PC-9 (cell line): ENCODE measurements around the gene KCNE4. TPM values are rescaled to one million over a fixed set of nuclear protein-coding genes. Genes with fewer than 3 reads are reported as not detected.

Source experiments
- BruUV-seq: library from RNA; stranded (reverse); fragments of 400-500 nt; replicated peaks from 2 replicates; lab custom pipeline; 2021; lab: Mats Ljungman, UMichigan
- CTCF ChIA-PET: fragments of 300-600 bp; sonication (Branson Sonifier 250); formaldehyde crosslinking; loops from one replicate; lab custom pipeline; 2022; ENCODE audit warnings: antibody characterized with exemption; lab: Charles Lee
- POLR2A ChIA-PET: fragments of 300-600 bp; sonication (Branson Sonifier 250); formaldehyde crosslinking; loops from one replicate; lab custom pipeline; 2022; ENCODE audit warnings: antibody characterized with exemption; ENCODE audit not compliant: unreplicated experiment; lab: Charles Lee
- DNase-seq, 2 experiments: peaks; one replicate each; pipeline versions ENCODE4 v3.0.0 to v3.0.0-alpha.2; 2015 to 2022; ENCODE audit warnings: mixed read lengths in 1 of 2
- H2AFZ ChIP-seq: fragments of 200-600 bp; sonication (generic); 2 replicates; pipeline ENCODE4 v1.8.1; 2017; ENCODE audit warnings: antibody characterized with exemption
- H3F3A ChIP-seq: fragments of 200-600 bp; sonication (generic); 2 replicates; pipeline ENCODE4 v1.8.1; 2017; ENCODE audit warnings: antibody characterized with exemption, mild to moderate bottlenecking, low read depth; ENCODE audit not compliant: insufficient read depth
- H3K27ac ChIP-seq: fragments of 200-600 bp; sonication (generic); 2 replicates; pipeline ENCODE4 v1.6.1; 2016; ENCODE audit warnings: mixed run types
- H3K27me3 ChIP-seq: fragments of 200-600 bp; sonication (generic); 2 replicates; pipeline ENCODE4 v1.6.1; 2016; ENCODE audit warnings: low read depth, mixed run types; ENCODE audit not compliant: insufficient read depth
- H3K36me3 ChIP-seq: fragments of 200-600 bp; sonication (generic); 2 replicates; pipeline ENCODE4 v1.6.1; 2016; ENCODE audit warnings: low read depth, mixed run types
- H3K4me1 ChIP-seq: fragments of 200-600 bp; sonication (generic); replicated peaks from 2 replicates; pipeline ENCODE4 v1.6.1; 2016; ENCODE audit warnings: mixed run types; ENCODE audit not compliant: insufficient read depth
- H3K4me2 ChIP-seq: fragments of 200-600 bp; sonication (generic); 2 replicates; pipeline ENCODE4 v1.6.1; 2017; ENCODE audit warnings: mixed run types
- H3K4me3 ChIP-seq: fragments of 200-600 bp; sonication (generic); 2 replicates; pipeline ENCODE4 v1.6.1; 2016; ENCODE audit warnings: mixed run types
- H3K79me2 ChIP-seq: fragments of 200-600 bp; sonication (generic); 2 replicates; pipeline ENCODE4 v1.6.1; 2017; ENCODE audit warnings: low read depth, mixed run types
- H3K9me2 ChIP-seq: fragments of 200-600 bp; sonication (generic); 2 replicates; pipeline ENCODE4 v1.8.1; 2017; ENCODE audit warnings: mild to moderate bottlenecking; ENCODE audit not compliant: insufficient read depth
- H3K9me3 ChIP-seq: fragments of 200-600 bp; sonication (generic); 2 replicates; pipeline ENCODE4 v1.8.1; 2016; ENCODE audit warnings: low read depth; ENCODE audit not compliant: insufficient read depth
- H4K20me1 ChIP-seq: fragments of 200-600 bp; sonication (generic); 2 replicates; pipeline ENCODE4 v1.8.1; 2017; ENCODE audit not compliant: insufficient read depth
- CTCF ChIP-seq: fragments of 200-600 bp; sonication (generic); conservative IDR thresholded peaks from 2 replicates; pipeline ENCODE4 v1.6.1; 2017; ENCODE audit warnings: mixed run types, antibody characterized with exemption, mild to moderate bottlenecking, moderate library complexity
- EZH2 ChIP-seq: fragments of 200-600 bp; sonication (generic); IDR thresholded peaks from 2 replicates; pipeline ENCODE4 v1.8.0; 2017; ENCODE audit warnings: antibody characterized with exemption, low read depth
- intact Hi-C: fragments of 100-400 bp; cut with micrococcal nuclease; formaldehyde crosslinking; loops from one replicate; pipeline ENCODE4 v1.10.0; 2022; ENCODE audit not compliant: unreplicated experiment
- total RNA-seq: library from RNA; stranded (reverse); gene quantifications from 2 replicates; pipeline ENCODE4 v1.2.3, GENCODE V29; 2021

Gene KCNE4
- total RNA-seq, 1 experiment from 2014 or later, result 0.11 TPM

GRCh38 chr2:223019987-223020717 lies 31.8 kb upstream of the KCNE4 start:
- no peak overlapping the region for H2AFZ ChIP-seq
- no peaks in the 10 kb centered on the region for H3K4me1 ChIP-seq
- H4K20me1 ChIP-seq, result no peaks in the 10 kb centered on the region
- no peak overlapping the region for H3K27ac ChIP-seq
- no peaks in the 10 kb centered on the region for H3K27me3 ChIP-seq
- CTCF ChIA-PET, result interaction anchor here (0.7 kb wide), 1 partner anchor 227 kb away, joined by 3 read pairs; no protein-coding TSS in a partner anchor
- no peaks in the 10 kb centered on the region for H3K9me2 ChIP-seq
- BruUV-seq, result no TSS peak
- H3K4me3 ChIP-seq, result no peak overlapping the region
- H3K4me2 ChIP-seq, result no peak overlapping the region
- no peaks in the 10 kb centered on the region for H3K79me2 ChIP-seq
- no peak for TF ChIP-seq CTCF
- TF ChIP-seq EZH2, result no peak
- H3K36me3 ChIP-seq, result no peaks in the 10 kb centered on the region
- POLR2A ChIA-PET, result no interaction called here
- DNase-seq, result no peak
- no peaks in the 10 kb centered on the region for H3K9me3 ChIP-seq
- H3F3A ChIP-seq, result no peaks in the 10 kb centered on the region
- intact Hi-C loops, result no loop called here

- Histone ChIP-seq H3F3A (no peaks in the 10 kb centered on the region), H4K20me1 (no peaks in the 10 kb centered on the region), H3K79me2 (no peaks in the 10 kb centered on the region), H3K36me3 (no peaks in the 10 kb centered on the region), H3K4me1 (peaks cover under 1% of the 10 kb centered on the region; the same call in 1 of the 2 replicates), H2AFZ (no peak overlapping the region), H3K4me2 (no peak overlapping the region), H3K9me2 (no peaks in the 10 kb centered on the region), H3K4me3 (no peak overlapping the region), H3K27ac (no peak overlapping the region), H3K9me3 (no peaks in the 10 kb centered on the region), H3K27me3 (no peaks in the 10 kb centered on the region)
- no peak for TF ChIP-seq CTCF
- no peak for TF ChIP-seq EZH2
- intact Hi-C loops, result no loop called here
- BruUV-seq, result no TSS peak
- ChIA-PET POLR2A (no interaction called here), CTCF (no interaction called here)
- no peak for DNase-seq
Measured at GRCh38 chr2:223020971-223021675, 30.9 kb upstream of the KCNE4 start.

GRCh38 chr2:223026357-223027110 lies 25.5 kb upstream of the KCNE4 start:
- no TSS peak for BruUV-seq
- intact Hi-C loops, result no loop called here
- TF ChIP-seq CTCF, result no peak
- no peak for TF ChIP-seq EZH2
- DNase-seq, result no peak
- H3F3A ChIP-seq, result no peaks in the 10 kb centered on the region
- H3K4me3 ChIP-seq, result no peak overlapping the region
- H2AFZ ChIP-seq, result peak overlapping the region; percentile 0; the same call in 1 of the 2 replicates
- no peaks in the 10 kb centered on the region for H3K79me2 ChIP-seq
- peaks cover 5% of the 10 kb centered on the region; the same call in 1 of the 2 replicates for H3K9me3 ChIP-seq
- peaks cover 7% of the 10 kb centered on the region; the same call in 1 of the 2 replicates for H3K4me1 ChIP-seq
- H4K20me1 ChIP-seq, result no peaks in the 10 kb centered on the region
- H3K4me2 ChIP-seq, result no peak overlapping the region
- H3K27me3 ChIP-seq, result no peaks in the 10 kb centered on the region
- CTCF ChIA-PET, result interaction anchor here (0.6 to 0.7 kb wide), 2 partner anchors 76 to 121 kb away, joined by 3 read pairs; no protein-coding TSS in a partner anchor
- POLR2A ChIA-PET, result interaction anchor here (0.5 to 0.7 kb wide), 3 partner anchors 31 to 369 kb away, joined by 4 to 21 read pairs (median 12); no protein-coding TSS in a partner anchor
- H3K9me2 ChIP-seq, result no peaks in the 10 kb centered on the region
- H3K27ac ChIP-seq, result no peak overlapping the region
- no peaks in the 10 kb centered on the region for H3K36me3 ChIP-seq
